HEK293 (cell line): ENCODE measurements around the gene MCTP1.

ENCODE experiments used
- EGR2 ChIP-seq: fragments of 450-650 bp; formaldehyde crosslinking; IDR thresholded peaks from 2 replicates; pipeline ENCODE4 v1.5.1; 2016; ENCODE audit warnings: low read depth, missing biosample characterization, missing genetic modification characterization
- GFI1B ChIP-seq: fragments of 450-650 bp; formaldehyde crosslinking; IDR thresholded peaks from 2 replicates; pipeline ENCODE4 v1.5.1; 2016; ENCODE audit warnings: missing biosample characterization, missing genetic modification characterization
- GLIS2 ChIP-seq: fragments of 450-650 bp; formaldehyde crosslinking; IDR thresholded peaks from 2 replicates; pipeline ENCODE4 v1.5.1; 2016; ENCODE audit warnings: missing biosample characterization, missing genetic modification characterization
- IKZF3 ChIP-seq: fragments of 450-650 bp; IDR thresholded peaks from 2 replicates; pipeline ENCODE4 v1.5.0; 2018; ENCODE audit warnings: missing biosample characterization, mild to moderate bottlenecking, missing genetic modification characterization, moderate library complexity
- KLF1 ChIP-seq: fragments of 450-650 bp; formaldehyde crosslinking; IDR thresholded peaks from 2 replicates; pipeline ENCODE4 v1.5.1; 2016; ENCODE audit warnings: missing biosample characterization, missing genetic modification characterization
- KLF8 ChIP-seq: fragments of 450-650 bp; formaldehyde crosslinking; IDR thresholded peaks from 2 replicates; pipeline ENCODE4 v1.5.1; 2016; ENCODE audit warnings: missing biosample characterization, missing genetic modification characterization
- MEIS1 ChIP-seq: sonication (generic); formaldehyde crosslinking; IDR thresholded peaks from 2 replicates; pipeline ENCODE4 v1.8.1; 2022; ENCODE audit warnings: missing genetic modification reagents, mild to moderate bottlenecking, borderline replicate concordance
- MYNN ChIP-seq: fragments of 450-650 bp; formaldehyde crosslinking; IDR thresholded peaks from 2 replicates; pipeline ENCODE4 v1.5.1; 2016; ENCODE audit warnings: missing biosample characterization, missing genetic modification characterization, borderline replicate concordance
- OSR2 ChIP-seq: fragments of 450-650 bp; formaldehyde crosslinking; IDR thresholded peaks from 2 replicates; pipeline ENCODE4 v1.5.1; 2016; ENCODE audit warnings: missing biosample characterization, missing genetic modification characterization
- PRDM10 ChIP-seq: fragments of 450-650 bp; formaldehyde crosslinking; IDR thresholded peaks from 2 replicates; pipeline ENCODE4 v1.5.1; 2016; ENCODE audit warnings: missing biosample characterization, missing genetic modification characterization
- SCRT1 ChIP-seq: fragments of 450-650 bp; formaldehyde crosslinking; IDR thresholded peaks from 2 replicates; pipeline ENCODE4 v1.5.1; 2016; ENCODE audit warnings: missing biosample characterization, missing genetic modification characterization, borderline replicate concordance
- SP3 ChIP-seq: fragments of 450-650 bp; formaldehyde crosslinking; IDR thresholded peaks from 2 replicates; pipeline ENCODE4 v1.5.1; 2016; ENCODE audit warnings: missing biosample characterization, missing genetic modification characterization
- ZBTB10 ChIP-seq: fragments of 450-650 bp; formaldehyde crosslinking; IDR thresholded peaks from 2 replicates; pipeline ENCODE4 v1.5.1; 2016; ENCODE audit warnings: missing biosample characterization, missing genetic modification characterization
- ZFHX2 ChIP-seq: fragments of 450-650 bp; formaldehyde crosslinking; conservative IDR thresholded peaks from 2 replicates; pipeline ENCODE4 v1.5.1; 2016; ENCODE audit warnings: missing biosample characterization, missing genetic modification characterization
- ZIC2 ChIP-seq: fragments of 450-650 bp; formaldehyde crosslinking; IDR thresholded peaks from 2 replicates; pipeline ENCODE4 v1.5.1; 2016; ENCODE audit warnings: missing biosample characterization, missing genetic modification characterization
- ZNF121 ChIP-seq: fragments of 450-650 bp; formaldehyde crosslinking; IDR thresholded peaks from 2 replicates; pipeline ENCODE4 v1.5.1; 2016; ENCODE audit warnings: missing biosample characterization, missing genetic modification characterization
- ZNF146 ChIP-seq: fragments of 450-650 bp; formaldehyde crosslinking; IDR thresholded peaks from 2 replicates; pipeline ENCODE4 v1.5.1; 2016; ENCODE audit warnings: missing biosample characterization, missing genetic modification characterization
- ZNF214 ChIP-seq: fragments of 450-650 bp; formaldehyde crosslinking; IDR thresholded peaks from 2 replicates; pipeline ENCODE4 v1.5.1; 2017; ENCODE audit warnings: missing biosample characterization, mild to moderate bottlenecking, missing genetic modification characterization, borderline replicate concordance
- ZNF223 ChIP-seq: fragments of 450-650 bp; formaldehyde crosslinking; IDR thresholded peaks from 2 replicates; pipeline ENCODE4 v1.5.1; 2016; ENCODE audit warnings: missing biosample characterization, missing genetic modification characterization
- ZNF24 ChIP-seq: fragments of 450-650 bp; formaldehyde crosslinking; IDR thresholded peaks from 2 replicates; pipeline ENCODE4 v1.5.1; 2016; ENCODE audit warnings: missing biosample characterization, missing genetic modification characterization
- ZNF266 ChIP-seq: fragments of 450-650 bp; formaldehyde crosslinking; IDR thresholded peaks from 2 replicates; pipeline ENCODE4 v1.5.1; 2016; ENCODE audit warnings: missing biosample characterization, missing genetic modification characterization, low read depth
- ZNF335 ChIP-seq: fragments of 450-650 bp; formaldehyde crosslinking; conservative IDR thresholded peaks from 2 replicates; pipeline ENCODE4 v1.5.1; 2016; ENCODE audit warnings: missing biosample characterization, missing genetic modification characterization
- ZNF350 ChIP-seq: fragments of 450-650 bp; formaldehyde crosslinking; IDR thresholded peaks from 2 replicates; pipeline ENCODE4 v1.5.0; 2017; ENCODE audit warnings: missing biosample characterization, mild to moderate bottlenecking, missing genetic modification characterization
- ZNF394 ChIP-seq: fragments of 450-650 bp; formaldehyde crosslinking; IDR thresholded peaks from 2 replicates; pipeline ENCODE4 v1.5.1; 2016; ENCODE audit warnings: missing biosample characterization, missing genetic modification characterization, mild to moderate bottlenecking, moderate library complexity, borderline replicate concordance
- ZNF501 ChIP-seq: fragments of 450-650 bp; formaldehyde crosslinking; IDR thresholded peaks from 2 replicates; pipeline ENCODE4 v1.5.1; 2016; ENCODE audit warnings: missing biosample characterization, missing genetic modification characterization
- ZNF561 ChIP-seq: fragments of 450-650 bp; IDR thresholded peaks from 2 replicates; pipeline ENCODE4 v1.5.1; 2018; ENCODE audit warnings: missing biosample characterization, missing genetic modification characterization, borderline replicate concordance
- ZNF610 ChIP-seq: fragments of 450-650 bp; formaldehyde crosslinking; IDR thresholded peaks from 2 replicates; pipeline ENCODE4 v1.5.1; 2016; ENCODE audit warnings: missing biosample characterization, missing genetic modification characterization, borderline replicate concordance
- ZNF692 ChIP-seq: fragments of 450-650 bp; formaldehyde crosslinking; IDR thresholded peaks from 2 replicates; pipeline ENCODE4 v1.5.1; 2016; ENCODE audit warnings: missing biosample characterization, missing genetic modification characterization
- ZSCAN16 ChIP-seq: fragments of 450-650 bp; formaldehyde crosslinking; IDR thresholded peaks from 2 replicates; pipeline ENCODE4 v1.5.1; 2016; ENCODE audit warnings: missing biosample characterization, missing genetic modification characterization
- TF ChIP-seq, protein P1 (sequence below): fragments of 450-650 bp; formaldehyde crosslinking; IDR thresholded peaks from 2 replicates; pipeline ENCODE4 v1.5.1; 2016; ENCODE audit warnings: missing biosample characterization, missing genetic modification characterization

MCTP1 gene

DNA sequence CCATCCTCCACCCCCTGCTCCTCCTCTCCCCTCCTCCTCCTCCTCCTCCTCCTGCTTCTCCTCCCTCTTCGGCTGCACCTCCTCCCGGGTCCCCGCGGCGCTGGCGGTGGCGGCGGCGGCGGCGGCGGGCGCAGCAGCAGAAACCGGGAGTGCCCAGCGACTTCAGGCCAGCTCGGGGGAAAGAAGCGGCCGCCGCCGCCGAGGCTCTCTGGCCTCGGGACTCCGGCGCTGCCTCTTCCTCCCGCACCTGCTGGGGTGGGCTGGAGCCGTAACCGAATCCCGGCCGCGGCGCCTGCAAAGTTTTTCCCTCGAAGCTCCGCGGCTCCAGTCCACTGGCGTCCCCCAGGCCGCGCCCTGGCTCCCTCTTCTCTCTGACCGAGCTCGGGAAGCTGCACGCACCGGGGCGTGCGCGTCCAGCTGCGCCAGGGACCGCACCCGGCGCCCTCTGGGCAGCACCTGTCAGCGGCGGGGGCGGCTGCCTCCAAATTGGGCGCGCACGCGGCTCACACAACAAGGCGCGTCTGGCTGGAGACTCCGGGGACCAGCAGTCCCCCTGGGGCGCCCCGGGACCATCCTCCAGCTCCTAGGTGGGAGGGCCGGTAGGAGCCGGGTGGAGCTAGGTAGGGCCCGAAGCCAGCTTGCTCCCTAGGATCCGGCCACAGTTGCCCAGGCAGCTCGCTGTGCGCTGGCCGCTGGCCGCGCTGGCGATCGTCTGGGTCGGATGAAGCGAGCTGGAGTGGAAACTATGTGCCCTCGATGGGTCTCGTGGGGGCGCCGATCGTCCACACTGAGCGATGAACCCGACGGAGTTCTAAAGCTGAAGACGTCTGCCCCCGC is at the start of gene MCTP1 (continued):
- peak; percentile 57; the same call in 1 of the 2 replicates for TF ChIP-seq EGR2 (tag by site-specific recombination)
- TF ChIP-seq ZNF266, result no peak
- peak; percentile 90 for TF ChIP-seq ZNF335 (tag by site-specific recombination)
- 0 out of 2 replicates have a peak, but pooled peaks have one; percentile 50 for TF ChIP-seq ZNF692 (tag by site-specific recombination)
- TF ChIP-seq ZFHX2 (tag by site-specific recombination), result peak; percentile 6
- no peak for TF ChIP-seq ZNF24 (tag by site-specific recombination)
- peak; percentile 82 for TF ChIP-seq SP3 (tag by site-specific recombination)
- TF ChIP-seq MEIS1 (CRISPR knock-in tag), result no peak
- 0 out of 2 replicates have a peak, but pooled peaks have one; percentile 10 for TF ChIP-seq ZSCAN16 (tag by site-specific recombination)
- TF ChIP-seq ZNF214 (tag by site-specific recombination), result no peak
- no peak for TF ChIP-seq ZNF223 (tag by site-specific recombination)
- no peak for TF ChIP-seq SCRT1 (tag by site-specific recombination)
- TF ChIP-seq OSR2 (tag by site-specific recombination), result 0 out of 2 replicates have a peak, but pooled peaks have one; percentile 11
- TF ChIP-seq KLF8 (tag by site-specific recombination), result peak; percentile 28
- TF ChIP-seq GFI1B (tag by site-specific recombination), result no peak
- TF ChIP-seq IKZF3 (tag by site-specific recombination), result peak; percentile 29; the same call in 1 of the 2 replicates
- 0 out of 2 replicates have a peak, but pooled peaks have one; percentile 2 for TF ChIP-seq ZNF146 (tag by site-specific recombination)
- TF ChIP-seq, protein P1, sequence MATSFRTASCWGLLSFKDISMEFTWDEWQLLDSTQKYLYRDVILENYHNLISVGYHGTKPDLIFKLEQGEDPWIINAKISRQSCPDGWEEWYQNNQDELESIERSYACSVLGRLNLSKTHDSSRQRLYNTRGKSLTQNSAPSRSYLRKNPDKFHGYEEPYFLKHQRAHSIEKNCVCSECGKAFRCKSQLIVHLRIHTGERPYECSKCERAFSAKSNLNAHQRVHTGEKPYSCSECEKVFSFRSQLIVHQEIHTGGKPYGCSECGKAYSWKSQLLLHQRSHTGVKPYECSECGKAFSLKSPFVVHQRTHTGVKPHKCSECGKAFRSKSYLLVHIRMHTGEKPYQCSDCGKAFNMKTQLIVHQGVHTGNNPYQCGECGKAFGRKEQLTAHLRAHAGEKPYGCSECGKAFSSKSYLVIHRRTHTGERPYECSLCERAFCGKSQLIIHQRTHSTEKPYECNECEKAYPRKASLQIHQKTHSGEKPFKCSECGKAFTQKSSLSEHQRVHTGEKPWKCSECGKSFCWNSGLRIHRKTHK (tag by site-specific recombination), result no peak
- TF ChIP-seq GLIS2 (tag by site-specific recombination), result peak; percentile 68
- TF ChIP-seq ZNF610, result no peak
- TF ChIP-seq ZNF121 (tag by site-specific recombination), result no peak
- TF ChIP-seq ZIC2 (tag by site-specific recombination), result peak; percentile 85
- TF ChIP-seq PRDM10 (tag by site-specific recombination), result 0 out of 2 replicates have a peak, but pooled peaks have one; percentile 37
- TF ChIP-seq MYNN (tag by site-specific recombination), result no peak
- TF ChIP-seq ZNF501 (tag by site-specific recombination), result peak; percentile 75; the same call in 1 of the 2 replicates
- no peak for TF ChIP-seq ZNF561 (tag by site-specific recombination)
- TF ChIP-seq ZNF394 (tag by site-specific recombination), result peak; percentile 37; the same call in 1 of the 2 replicates
- peak; percentile 62 for TF ChIP-seq KLF1 (tag by site-specific recombination)
- TF ChIP-seq ZBTB10 (tag by site-specific recombination), result peak; percentile 67; the same call in 1 of the 2 replicates
- no peak for TF ChIP-seq ZNF350 (tag by site-specific recombination)
